Right kidney (tissue), 1 donor: ENCODE data around the gene PLCH2.

Experiments
- DNase-seq: peaks from one replicate; pipeline ENCODE4 v3.0.0-alpha.2; 2016

The PLCH2 gene

GRCh38 chr1:2530513-2531361 lies 54.6 kb downstream of the PLCH2 start:
- no peak for DNase-seq

DNA sequence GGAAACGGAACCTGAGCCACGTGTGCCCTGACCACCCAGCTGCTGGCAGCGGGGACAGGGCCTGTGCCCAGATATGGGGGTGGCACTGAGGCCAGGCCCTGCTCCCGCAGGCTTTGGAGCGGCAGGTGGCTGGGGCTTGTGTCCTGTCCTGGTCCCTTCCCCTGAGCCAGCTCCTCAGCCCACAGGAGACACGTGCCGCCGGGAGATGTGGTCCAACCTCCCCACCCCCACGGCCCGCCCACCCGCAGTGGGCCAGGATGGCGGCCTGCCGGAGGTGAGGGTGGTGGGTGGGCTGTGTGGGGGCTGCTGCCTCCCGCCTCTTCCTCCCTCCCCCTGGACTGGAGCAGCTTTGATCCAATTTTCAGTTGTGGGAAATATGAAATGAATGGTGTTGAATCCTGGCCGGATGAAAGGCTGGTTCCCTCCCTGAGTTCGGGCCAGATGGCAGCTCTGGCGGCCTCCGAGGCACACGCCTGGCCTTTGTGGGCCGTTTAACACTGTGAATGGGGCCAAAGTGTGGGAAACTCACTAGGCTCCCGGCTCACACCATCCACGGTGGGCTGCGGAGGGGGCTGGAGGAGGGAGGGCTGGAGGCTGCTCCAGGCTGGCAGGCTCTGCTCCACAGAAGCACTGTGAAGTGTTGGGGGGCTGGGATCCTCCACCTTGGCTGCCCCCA lies 56.5 kb downstream of the PLCH2 start:
- no peak for DNase-seq

DNA sequence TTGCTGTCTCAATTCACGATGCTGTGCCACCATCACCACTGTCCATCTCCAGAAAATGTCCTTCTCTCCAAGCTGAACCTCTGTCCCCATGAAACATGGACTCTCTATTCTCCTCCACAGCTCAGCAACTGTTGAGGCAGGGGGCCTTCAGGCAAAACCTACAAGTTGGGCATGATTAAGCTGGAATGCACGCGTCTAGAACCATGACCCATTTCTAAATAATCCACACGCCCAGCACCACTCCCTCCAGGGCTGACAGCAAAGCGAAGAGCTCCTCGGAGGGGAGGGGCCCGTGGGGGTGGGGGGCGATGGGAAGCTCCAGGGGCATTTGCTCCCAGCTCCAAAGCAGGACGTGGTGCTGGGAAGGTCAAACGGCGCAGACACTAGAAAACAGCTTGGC lies 57.3 kb downstream of the PLCH2 start:
- no peak for DNase-seq

DNA sequence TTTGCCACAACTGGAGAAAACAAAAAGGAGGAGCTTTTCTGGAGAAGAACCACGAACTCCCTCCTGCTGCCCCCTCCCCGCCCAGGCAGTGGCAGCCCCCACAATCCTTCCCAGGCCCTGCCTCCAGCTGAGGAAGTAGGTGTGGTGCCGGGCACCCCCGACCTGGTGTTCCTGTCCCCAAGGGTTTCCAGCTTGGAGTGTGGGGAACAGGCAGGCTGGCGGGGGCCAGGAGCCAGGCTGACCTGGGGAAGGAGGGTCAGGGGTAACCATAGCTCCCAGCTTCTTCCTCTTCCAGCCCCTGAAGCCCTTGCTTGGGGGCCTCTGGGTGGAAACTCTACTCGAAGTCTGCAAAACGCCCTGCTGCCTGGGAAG lies 58.2 kb downstream of the PLCH2 start:
- DNase-seq = no peak

GRCh38 chr1:2534687-2535441 lies 58.8 kb downstream of the PLCH2 start:
- DNase-seq = peak; percentile 55

- no peak for DNase-seq
These were observed 59.4 kb downstream of the PLCH2 start for GRCh38 chr1:2535455-2535854.

DNA sequence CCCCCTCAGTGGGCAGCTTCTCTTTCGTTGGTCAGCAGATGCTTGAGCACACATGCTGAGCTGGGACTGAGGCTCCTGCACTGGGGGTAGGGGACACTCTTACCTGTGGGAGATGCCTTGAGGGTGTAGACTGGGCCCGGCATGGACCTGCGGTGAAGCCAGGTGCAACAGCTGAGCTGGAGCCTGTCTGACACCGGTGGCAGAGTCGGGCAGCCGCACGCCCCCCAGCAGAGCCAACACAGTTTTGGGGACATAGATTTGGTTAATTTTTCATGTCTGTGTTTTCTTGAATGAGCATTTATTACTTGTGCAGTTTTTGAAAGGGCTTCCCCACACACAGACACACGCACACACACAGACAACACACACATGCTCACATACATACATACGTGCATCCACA lies 59.9 kb downstream of the PLCH2 start:
- DNase-seq = no peak

- DNase-seq = no peak
These were observed 61.7 kb downstream of the PLCH2 start for GRCh38 chr1:2537784-2538115.

DNA sequence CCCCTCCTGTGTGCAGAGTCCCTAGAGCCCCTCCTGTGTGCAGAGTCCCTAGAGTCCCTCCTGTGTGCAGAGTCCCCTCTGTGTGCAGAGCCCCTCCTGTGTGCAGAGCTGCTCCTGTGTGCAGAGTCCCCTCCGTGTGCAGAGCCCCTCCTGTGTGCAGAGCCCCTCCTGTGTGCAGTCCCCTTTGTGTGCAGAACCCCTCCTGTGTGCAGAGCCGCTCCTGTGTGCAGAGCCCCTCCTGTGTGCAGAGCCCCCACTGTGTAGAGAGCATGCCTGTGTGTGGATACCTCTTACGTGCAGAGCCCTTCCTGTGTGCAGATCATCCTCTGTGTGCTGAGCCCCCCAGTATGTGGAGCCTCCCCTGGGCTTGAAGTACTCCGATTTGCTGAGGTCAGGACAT lies 62.3 kb downstream of the PLCH2 start:
- no peak for DNase-seq

DNA sequence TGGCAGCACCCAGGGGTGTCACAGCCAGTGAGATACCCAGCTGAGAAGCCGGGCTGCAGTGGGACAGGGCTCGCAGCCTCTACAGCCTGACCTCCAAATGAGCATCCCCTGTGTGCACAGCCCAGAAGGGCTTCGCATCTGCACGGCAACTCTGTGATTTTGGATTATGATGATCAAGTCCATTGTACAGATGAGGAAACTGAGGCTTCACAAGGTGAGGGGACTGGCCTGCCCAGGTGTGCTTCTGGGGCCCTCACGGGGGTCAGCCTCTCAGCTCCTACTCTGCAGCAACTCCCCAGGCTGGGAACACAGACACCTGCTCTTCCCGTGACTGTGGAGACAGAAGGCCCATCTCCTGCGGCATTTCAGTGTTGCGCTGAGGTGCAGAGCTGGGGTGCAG lies 62.8 kb downstream of the PLCH2 start:
- DNase-seq = no peak

DNA sequence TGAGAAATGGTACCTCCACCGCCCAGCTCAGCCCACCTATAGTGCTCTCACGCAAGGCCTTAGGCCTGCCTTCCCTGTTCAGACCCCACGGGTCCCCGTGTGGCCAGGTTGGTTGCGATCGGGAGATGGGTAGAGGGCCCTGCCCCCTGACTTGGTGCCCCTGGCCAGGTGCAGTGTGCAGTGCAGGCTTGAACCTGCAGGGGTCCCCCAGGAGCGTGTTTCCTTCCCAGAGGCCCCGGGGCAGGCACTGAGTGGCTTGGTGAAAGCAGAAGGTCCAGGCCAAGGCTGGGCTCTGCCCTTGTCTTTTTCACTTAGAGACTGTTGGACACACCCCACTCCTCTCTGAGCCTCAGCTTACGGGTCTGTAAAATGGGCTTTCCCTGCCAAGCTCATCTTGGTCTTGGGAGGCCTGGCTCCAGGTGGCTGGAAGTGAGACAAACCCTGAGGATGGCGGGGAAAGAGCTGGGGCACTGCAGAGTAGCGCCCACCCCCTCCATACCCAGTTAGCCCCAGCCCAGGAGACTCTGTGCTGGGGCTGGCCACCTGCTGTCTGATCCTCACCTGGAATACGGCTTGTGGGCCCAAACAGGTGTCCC lies 63.3 kb downstream of the PLCH2 start:
- no peak for DNase-seq

GRCh38 chr1:2540816-2541492 lies 64.9 kb downstream of the PLCH2 start:
- DNase-seq = no peak

DNA sequence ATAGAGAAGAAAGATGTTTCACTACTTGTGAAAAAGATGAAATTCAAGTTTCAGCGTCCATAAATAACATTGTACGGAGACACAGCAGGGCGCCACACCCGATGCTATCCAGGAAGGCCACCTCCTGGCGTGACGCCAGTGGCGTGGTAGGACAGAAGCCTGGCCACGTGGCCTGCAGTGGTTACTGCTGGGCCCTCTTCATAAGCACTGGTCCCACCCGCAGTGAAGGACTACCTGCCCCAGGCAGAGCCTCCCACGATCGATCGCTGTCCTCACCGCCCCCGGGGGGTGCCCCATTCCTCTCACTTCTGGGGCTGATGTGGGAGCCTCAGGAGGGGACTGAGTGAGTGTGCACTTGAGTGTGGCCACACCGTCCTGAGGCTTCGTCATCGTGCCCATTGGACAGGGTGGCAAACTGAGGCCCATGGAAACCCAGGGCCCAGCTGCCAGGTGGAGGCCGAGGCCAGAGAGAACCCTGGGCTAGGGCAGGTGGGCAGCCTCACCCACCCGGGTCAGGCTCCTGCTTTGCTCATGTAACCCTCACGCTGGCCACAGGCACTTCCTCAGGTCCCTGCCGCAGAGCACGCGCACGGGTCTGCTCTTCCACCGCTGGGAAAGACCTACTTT lies 65.6 kb downstream of the PLCH2 start:
- DNase-seq = no peak

DNA sequence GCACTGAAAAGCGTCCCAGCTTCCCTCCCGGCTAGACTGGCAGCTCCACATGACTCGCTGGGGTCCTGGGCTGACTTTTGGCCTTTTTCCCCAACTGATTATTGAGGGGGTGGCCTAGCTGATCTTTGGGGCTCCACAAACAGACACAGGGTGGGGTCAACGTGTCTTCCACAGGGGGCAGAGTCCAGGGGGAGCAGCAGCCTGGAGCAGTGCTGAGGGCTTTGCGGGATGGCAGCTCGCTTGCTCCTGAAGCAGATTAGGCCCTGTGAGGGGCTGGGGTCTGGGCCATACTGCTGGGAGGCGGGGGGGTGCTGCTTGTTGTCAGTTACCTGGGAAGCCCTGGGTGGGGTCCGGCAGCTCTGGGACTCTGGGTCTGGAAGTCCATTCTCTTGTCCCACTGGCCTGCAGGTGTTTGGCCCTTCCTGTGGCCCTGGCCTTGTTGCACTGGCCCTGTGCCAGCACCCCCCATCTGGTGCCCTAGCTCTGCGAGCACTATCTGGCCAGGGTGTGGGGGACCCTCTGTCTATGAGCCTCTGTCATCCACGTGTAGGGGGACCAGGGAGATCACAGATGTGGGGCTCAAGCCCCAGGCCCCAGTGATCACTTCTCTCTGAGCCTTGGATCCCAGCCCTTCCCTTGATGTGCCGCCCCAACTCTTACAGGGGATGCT lies 66.3 kb downstream of the PLCH2 start:
- no peak for DNase-seq

- peak; percentile 67 for DNase-seq
These were observed 67.5 kb downstream of the PLCH2 start for GRCh38 chr1:2543543-2544092.

DNA sequence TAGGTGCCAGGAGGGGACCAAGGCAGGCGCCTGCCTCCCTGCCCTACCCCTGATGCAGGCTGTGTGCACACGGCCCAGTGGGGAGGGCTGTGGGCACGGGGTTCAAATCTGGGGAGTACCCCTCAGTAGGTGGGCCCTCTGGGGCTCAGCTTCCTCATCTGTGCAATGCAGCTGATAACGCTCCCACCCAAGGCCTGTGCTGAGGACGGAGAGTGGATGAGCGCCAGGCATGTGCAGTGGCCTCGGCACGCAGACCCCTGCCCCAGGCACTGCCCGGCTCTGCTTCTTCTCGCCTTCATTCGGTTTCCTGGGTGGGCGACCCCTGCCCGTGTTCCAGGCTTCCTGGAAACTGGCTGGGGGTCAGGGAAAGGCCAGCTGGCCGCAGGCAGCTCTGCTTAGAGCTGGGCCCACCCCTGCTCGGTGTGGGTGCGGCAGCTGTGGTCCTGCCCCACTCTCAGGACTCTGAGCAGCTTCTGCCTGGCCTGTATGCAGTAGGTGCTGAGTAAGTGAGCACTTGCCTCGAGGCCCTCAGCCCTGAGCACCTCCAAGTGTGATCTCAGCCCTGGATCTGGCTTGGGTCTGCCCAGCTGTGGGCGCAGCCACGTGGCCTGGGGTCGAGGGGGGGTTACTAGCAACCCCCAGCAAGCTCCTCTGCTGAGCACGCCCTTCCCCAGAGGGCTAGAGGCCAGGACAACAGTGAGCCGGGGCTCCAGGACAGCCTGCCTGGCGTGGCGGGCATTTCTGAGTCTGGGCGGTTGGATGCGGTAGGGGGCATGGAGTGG lies 68.2 kb downstream of the PLCH2 start:
- DNase-seq = no peak

DNA sequence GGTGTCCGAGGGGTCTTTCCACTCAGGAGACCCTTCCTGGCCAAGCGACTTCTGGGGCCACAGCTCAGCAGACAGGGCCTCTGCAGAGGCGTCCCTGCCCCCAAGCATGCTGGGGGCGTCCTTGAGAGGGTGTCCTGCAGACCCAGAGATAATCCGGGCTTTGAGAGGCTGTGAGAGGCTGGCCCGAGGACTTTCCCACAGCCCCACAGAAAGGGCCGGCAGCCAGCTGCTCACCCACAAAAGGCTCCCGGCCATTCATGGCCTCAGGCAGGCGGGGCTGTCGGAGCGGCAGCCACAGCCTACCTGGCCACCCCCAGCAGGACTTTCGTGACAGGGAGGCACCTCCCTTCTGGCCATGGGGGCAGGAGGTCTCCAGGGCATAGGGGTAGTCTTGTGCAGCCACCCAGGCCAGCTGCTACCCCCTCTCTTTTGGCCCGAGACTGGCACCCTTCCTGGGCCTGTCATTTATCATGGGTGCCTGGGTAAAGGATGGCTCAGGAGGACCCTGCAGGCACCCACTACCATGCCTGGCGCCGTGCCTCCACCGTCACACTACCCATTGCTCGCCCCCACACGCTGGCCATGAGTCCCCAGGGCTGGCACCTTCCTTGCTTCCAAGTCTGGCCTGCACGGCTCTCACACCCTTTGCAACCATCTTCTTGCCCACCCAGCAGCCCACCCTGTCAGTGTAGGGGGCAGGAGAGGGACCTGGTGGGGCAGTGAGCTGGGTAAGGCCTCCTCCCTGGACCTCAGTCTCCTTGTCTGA lies 69.0 kb downstream of the PLCH2 start:
- DNase-seq = no peak

- peak; percentile 67 for DNase-seq
These were observed 69.8 kb downstream of the PLCH2 start for GRCh38 chr1:2545754-2546514.
